Loucy (cell line): ENCODE measurements around the gene HEXIM1.
A peak's percentile ranks its signal among the peaks of the same experiment; 100 is the strongest.

Source experiments
- CTCF ChIP-seq: fragments of 200-600 bp; sonication (generic); conservative IDR thresholded peaks from 2 replicates; pipeline ENCODE4 v1.5.1; 2014; ENCODE audit warnings: mild to moderate bottlenecking, antibody characterized with exemption, low read length
- EZH2phosphoT487 ChIP-seq: fragments of 200-600 bp; IDR thresholded peaks from 2 replicates; pipeline ENCODE4 v1.6.1; 2018; ENCODE audit warnings: antibody characterized with exemption, mild to moderate bottlenecking, moderate library complexity, borderline replicate concordance

- TF ChIP-seq CTCF (peak; percentile 98), EZH2phosphoT487 (no peak)
Observed at GRCh38 chr17:45197555-45198334, 49.5 kb downstream of the HEXIM1 start.
